ENCODE measurements around the gene SERPINA6.
A peak's percentile ranks its signal among the peaks of the same experiment; 100 is the strongest.
"Not testable (repeated sequence)": the region's sequence is repeated elsewhere in the genome, so short reads cannot be mapped to it uniquely, and the experiment has no call there.

The SERPINA6 gene

GRCh38 chr14:94291906-94292525, 31.1 kb downstream of the SERPINA6 start:
- no peak for DNase-seq

DNA sequence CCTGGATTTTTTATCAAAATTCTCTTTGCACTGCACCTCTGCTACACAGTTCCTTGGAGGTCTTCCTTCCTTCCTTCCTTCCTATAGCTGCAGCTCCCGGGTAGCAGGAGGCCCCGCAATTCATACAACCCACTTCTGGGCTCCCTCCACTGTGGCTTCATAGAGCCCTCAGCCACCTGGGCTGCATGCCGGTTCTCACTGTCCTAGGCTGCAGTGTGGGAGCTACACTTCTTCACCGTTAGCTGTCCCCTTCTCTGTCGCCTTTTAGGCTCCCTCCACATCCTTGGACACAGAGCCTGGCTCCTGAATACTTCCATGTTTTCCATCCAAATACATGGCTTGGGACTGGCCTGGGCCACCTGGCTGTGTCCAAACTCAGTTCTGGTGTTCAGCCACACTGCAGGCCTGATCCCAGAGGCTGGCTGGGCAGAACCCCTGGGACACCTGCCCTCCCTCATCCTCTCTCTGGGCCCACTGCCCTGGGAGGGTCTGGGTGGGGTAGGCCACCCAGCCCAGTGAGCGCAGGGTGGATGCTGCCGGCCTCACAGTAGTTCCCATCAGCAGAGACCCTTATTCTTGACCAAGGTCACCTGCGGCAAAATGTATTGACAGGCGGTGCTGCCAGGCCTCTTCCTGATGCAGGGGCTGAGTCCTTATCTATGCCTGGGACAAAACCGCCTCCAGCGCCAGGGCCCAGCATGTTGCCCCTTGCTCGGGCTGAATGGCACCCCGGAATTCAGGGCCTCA, 31.8 kb downstream of the SERPINA6 start:
- no peak for DNase-seq

- no peak for DNase-seq
Measured at GRCh38 chr14:94290197-94290596, 32.9 kb downstream of the SERPINA6 start.

- DNase-seq = no peak
Measured at GRCh38 chr14:94288610-94289465, 34.3 kb downstream of the SERPINA6 start.

DNA sequence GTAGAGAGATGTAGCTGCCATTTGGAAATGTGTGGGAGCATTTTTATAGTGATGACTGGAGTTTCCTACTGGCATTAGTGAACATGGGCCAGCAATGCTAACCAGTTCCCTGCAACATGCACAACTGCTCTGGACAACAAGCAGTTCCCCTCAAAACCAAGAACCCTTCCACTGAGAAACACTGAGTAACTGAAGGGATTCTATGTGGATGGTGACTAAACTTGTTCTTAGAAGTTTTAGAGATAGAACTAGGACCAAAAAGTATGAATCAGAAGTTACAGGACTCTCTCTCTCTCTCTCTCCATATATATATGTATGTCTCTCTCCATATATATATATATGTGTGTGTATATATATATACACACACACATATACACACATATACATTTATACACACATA, 38.0 kb downstream of the SERPINA6 start:
- no peak for DNase-seq

DNA sequence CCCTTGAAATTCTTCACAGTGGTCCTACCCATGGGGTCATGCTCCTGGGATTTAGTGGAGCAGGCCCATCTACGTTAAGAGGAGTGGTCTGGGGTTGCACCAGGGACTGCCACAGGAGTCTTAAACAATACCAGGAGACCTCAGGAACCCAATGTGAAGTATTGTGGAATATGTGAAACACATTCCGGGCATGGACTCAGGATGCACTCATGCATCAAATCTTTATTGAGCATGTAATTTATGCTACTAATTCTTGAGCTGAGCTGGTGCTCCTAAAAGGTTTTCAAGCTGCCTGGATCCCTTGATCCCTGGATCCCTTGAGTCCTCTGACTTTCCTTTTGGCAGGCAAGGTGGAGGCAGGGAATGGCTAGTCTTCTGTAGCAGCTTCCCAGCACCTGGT, 38.9 kb downstream of the SERPINA6 start:
- DNase-seq = no peak

DNA sequence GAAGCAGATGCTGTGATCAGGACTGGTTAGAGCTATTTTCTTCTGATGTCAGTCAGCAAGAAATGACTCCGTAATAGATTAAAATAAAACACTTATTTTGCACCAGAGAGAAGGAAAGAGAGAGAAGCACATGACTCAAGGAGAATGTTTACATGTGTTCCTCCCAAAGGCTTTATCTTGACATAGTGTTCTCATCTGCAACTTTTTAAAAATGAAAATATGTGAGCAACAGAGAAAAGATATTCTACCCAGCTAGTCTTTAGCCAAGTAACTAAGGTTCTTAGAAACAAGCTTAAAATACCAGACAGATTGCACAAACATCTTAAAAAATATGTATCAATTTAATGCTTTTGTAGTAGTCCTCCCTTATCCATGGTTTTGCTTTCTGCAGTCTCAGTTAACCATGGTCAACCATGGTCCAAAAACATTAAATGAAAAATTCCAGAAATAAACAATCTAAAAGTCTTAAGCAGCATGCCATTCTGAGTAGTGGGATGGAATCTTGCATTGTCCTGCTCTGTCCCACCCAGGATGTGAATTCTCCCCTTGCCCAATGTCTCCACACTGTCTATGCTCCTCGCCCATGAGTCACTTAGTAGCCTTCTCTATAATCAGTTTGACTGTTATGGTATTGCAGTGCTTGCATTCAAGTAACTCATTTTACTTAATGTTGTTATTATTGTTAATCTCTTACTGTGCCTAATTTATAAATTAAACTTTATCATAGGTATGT, 40.0 kb downstream of the SERPINA6 start:
- no peak for DNase-seq

DNA sequence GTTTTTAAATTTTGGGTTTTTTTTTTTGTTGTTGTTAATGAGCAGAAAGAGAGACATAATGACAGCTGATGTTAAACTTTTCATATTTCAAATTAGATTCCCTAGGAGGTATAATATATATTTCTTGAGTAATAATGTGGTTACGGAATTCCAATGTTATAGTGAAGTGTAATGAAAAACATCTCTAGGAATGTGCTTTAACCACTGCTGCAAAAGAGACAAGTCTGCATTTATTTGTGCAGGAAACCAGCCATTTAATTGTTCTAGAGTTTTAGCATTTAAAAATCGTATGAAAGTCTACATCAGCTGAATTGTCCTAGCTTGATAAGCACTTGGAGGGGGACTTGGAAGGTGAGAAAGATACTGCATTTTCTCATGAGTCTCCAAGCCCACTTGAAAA, 44.4 kb downstream of the SERPINA6 start:
- DNase-seq = no peak

DNA sequence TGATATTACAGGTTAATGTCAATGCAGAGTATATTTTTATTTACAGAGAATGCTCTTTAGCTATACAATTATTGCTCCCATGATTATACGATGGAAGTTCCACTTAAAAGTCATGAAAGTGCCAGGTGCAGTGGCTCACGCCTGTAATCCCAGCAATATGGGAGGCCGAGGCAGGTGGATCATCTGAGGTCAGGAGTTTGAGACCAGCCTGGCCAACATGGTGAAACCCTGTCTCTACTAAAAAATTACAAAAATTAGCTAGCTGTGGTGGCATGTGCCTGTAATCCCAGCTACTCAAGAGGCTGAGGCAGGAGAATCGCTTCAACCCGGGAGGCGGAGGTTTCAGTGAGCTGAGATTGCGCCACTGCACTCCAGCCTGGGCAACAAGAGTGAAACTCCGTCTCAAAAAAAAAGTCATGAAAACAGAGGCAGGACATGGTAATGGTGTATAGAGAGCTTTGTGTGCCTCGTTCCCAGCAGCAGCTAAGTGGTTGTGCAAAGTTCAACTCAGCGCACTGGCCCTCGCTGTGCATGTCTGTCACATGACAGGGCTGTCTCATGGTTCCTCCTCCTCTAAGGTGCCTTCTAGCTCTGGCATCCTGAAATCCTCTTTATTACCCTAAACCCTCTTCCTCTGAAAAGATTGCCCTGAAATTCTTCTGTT, 46.1 kb downstream of the SERPINA6 start:
- not testable (repeated sequence) for DNase-seq

DNA sequence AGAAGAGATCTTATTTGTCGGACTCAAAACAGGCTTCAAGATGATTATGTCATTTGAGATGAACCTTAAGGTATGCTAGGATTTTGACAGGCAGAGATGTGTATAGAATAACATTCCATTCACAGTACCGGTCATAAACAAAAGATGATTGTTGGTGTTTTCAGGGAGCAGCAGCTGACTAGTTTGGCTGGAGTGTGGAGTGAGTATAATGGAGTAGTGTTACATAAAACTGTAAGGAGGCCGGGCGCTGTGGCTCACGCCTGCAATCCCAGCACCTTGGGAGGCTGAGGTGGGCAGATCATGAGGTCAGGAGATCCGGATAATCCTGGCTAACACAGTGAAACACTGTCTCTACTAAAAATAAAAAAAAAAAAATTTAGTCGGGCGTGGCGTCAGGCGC, 54.0 kb downstream of the SERPINA6 start:
- peak; percentile 31 to 54 for DNase-seq

GRCh38 chr14:94268582-94268981, 54.6 kb downstream of the SERPINA6 start:
- not testable (repeated sequence) for DNase-seq

DNA sequence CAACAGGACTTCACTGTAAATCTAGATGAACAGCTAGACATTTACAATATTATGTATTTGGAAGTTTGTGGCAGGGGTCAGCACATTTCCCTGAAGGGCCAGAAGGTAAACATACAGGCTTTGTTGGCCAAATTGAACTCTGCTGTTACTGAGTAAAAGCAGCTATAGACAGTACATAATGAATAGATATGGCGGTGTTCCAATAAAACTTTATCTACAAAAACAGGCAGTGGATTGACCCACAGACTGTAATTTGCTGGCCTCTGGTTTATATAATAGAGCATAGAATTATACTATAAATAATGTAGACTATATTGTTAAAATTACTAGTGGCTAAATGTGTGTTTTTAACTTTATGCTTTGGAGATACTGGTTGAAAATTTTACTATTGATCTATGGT, 55.8 kb downstream of the SERPINA6 start:
- DNase-seq = no peak

DNA sequence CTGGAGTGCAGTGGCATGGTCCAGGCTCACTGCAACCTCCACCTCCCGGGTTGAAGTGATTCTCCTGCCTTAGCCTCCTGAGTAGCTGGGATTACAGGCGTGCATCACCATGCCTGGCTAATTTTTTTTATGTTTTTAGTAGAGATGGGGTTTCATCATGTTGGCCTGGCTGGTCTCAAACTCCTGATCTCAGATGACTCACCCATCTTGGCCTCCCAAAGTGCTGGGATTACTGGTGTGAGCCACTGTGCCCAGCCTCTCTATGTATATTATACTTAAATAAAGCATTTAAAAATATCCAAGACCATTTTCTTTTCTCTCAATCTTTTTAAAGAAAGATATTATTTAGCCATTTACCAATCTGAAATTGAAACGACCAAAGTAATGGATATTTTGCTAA, 58.9 kb downstream of the SERPINA6 start:
- not testable (repeated sequence) for DNase-seq

Measured in hippocampal formation (tissue), 2 donors.